ENCODE data around the gene GARIN5B. TPM values are rescaled to one million over a fixed set of nuclear protein-coding genes. Genes with fewer than 3 reads are reported as not detected.

The GARIN5B gene
- total and polyA plus RNA-seq, 2 of the 4 experiments (the other 2 are of a cell fraction), result not detected

DNA sequence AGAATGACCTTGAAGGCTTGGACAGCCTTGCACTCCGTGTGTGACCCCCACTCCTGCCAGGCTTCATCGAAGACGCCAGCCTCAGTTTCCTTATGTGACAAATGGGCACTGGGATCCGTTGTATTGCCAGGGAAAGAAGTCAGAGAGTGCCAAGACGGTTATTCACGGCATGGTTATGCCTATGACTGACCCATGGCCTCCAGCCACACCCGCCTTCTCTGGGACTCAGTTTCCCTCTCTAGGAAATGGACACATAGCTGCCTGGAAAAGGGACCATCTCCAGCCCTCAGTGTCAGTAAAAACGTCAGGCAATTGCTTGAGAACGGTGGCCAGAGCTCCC is 45.4 kb upstream of the GARIN5B start:
- CTCF ChIA-PET, result no interaction called here
- dilution Hi-C loops (cut with HindIII; ENCODE audit: low sequenced_read_pairs, unreplicated experiment), result no loop called here
- intact Hi-C loops (cut with micrococcal nuclease), result loop anchor here (5.0 kb wide), 1 partner anchor 94 kb away; no protein-coding TSS in a partner anchor
- Histone ChIP-seq H3K27me3 (ENCODE audit: control insufficient read depth, insufficient read depth, low read length) (no peaks in the 10 kb centered on the region), H4K91ac (ENCODE audit: insufficient read depth, low read depth, low read length) (peak overlapping the region; percentile 100), H4K8ac (ENCODE audit: low read depth in 2 of 2, low read length in 2 of 2) (peak overlapping the region; percentile 100), H2BK15ac (ENCODE audit: low read depth, low read length) (peak overlapping the region; percentile 100), H4K5ac (ENCODE audit: low read depth, low read length) (peak overlapping the region; percentile 99), H3K27ac (ENCODE audit: insufficient read depth, low read length) (peak overlapping the region; percentile 94), H3K36me3 (ENCODE audit: control insufficient read depth, insufficient read depth, low read length) (peaks cover 17% of the 10 kb centered on the region), H3K18ac (ENCODE audit: low read depth, low read length) (peak overlapping the region; percentile 96), H3K4me1 (ENCODE audit: control insufficient read depth, insufficient read depth, low read length) (peaks cover 17% of the 10 kb centered on the region), H3K4me3 (ENCODE audit: insufficient read depth, low read depth, low read length) (peak overlapping the region; percentile 41), H4K20me1 (ENCODE audit: insufficient read depth, low read length) (peaks cover 32% of the 10 kb centered on the region), H2BK5ac (ENCODE audit: low read depth, low read length, poor library complexity, severe bottlenecking) (peak overlapping the region; percentile 94), H3K9me3 (ENCODE audit: control insufficient read depth, insufficient read depth, low read length) (no peaks in the 10 kb centered on the region), H2BK20ac (ENCODE audit: low read depth, low read length) (peak overlapping the region; percentile 83), H3K56ac (ENCODE audit: extremely low read depth, insufficient read depth, low read length) (peak overlapping the region; percentile 95), H3K9ac (ENCODE audit: low read depth, low read length) (peak overlapping the region; percentile 63), H3K23ac (ENCODE audit: low read depth, low read length) (peak overlapping the region; percentile 96), H2BK120ac (ENCODE audit: low read depth, low read length) (peak overlapping the region; percentile 98), H2AK9ac (replicated peaks; ENCODE audit: low read depth, low read length, poor library complexity) (peak overlapping the region; percentile 100), H3K14ac (replicated peaks; ENCODE audit: low read depth, low read length) (peak overlapping the region; percentile 99), H3K9me1 (ENCODE audit: insufficient read depth, low read length) (peaks cover 19% of the 10 kb centered on the region), H2AFZ (replicated peaks; ENCODE audit: low read length, poor library complexity) (peak overlapping the region; percentile 96), H2AK5ac (ENCODE audit: low read depth, low read length) (peak overlapping the region; percentile 99), H3K4ac (ENCODE audit: low read depth, low read length) (peak overlapping the region; percentile 100), H3K79me1 (ENCODE audit: low read depth in 1 of 2, low read length in 2 of 2) (peaks cover 0 to 27% of the 10 kb centered on the region in 2 experiments; a peak in 2 of 4 replicates), H3K4me2 (ENCODE audit: low read depth, low read length) (peak overlapping the region; percentile 87)
- no peak for ATAC-seq (ENCODE audit: low read depth)
- in situ Hi-C loops (cut with MboI; ENCODE audit: low sequenced_read_pairs), result no loop called here
- TF ChIP-seq RFX5 (IDR thresholded peaks at IDR 0.05; ENCODE audit: low read depth, low read length), result no peak
- no peak for TF ChIP-seq FOS (IDR thresholded peaks at IDR 0.05; ENCODE audit: low read depth, low read length)
- TF ChIP-seq RAD21 (IDR thresholded peaks at IDR 0.05; ENCODE audit: low read length), result no peak
- TF ChIP-seq RCOR1 (IDR thresholded peaks at IDR 0.05; ENCODE audit: insufficient replicate concordance, low read length), result no peak
- no peak for TF ChIP-seq MXI1 (IDR thresholded peaks at IDR 0.05; ENCODE audit: borderline replicate concordance, low read depth, low read length)
- no peak for TF ChIP-seq USF2 (IDR thresholded peaks at IDR 0.05; ENCODE audit: low read depth, low read length)
- TF ChIP-seq CHD1 (IDR thresholded peaks at IDR 0.05; ENCODE audit: low read depth, low read length), result no peak
- TF ChIP-seq, protein P1, sequence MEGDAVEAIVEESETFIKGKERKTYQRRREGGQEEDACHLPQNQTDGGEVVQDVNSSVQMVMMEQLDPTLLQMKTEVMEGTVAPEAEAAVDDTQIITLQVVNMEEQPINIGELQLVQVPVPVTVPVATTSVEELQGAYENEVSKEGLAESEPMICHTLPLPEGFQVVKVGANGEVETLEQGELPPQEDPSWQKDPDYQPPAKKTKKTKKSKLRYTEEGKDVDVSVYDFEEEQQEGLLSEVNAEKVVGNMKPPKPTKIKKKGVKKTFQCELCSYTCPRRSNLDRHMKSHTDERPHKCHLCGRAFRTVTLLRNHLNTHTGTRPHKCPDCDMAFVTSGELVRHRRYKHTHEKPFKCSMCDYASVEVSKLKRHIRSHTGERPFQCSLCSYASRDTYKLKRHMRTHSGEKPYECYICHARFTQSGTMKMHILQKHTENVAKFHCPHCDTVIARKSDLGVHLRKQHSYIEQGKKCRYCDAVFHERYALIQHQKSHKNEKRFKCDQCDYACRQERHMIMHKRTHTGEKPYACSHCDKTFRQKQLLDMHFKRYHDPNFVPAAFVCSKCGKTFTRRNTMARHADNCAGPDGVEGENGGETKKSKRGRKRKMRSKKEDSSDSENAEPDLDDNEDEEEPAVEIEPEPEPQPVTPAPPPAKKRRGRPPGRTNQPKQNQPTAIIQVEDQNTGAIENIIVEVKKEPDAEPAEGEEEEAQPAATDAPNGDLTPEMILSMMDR (conservative IDR thresholded peaks at IDR 0.05; ENCODE audit: low read depth, low read length), result no peak
- TF ChIP-seq BHLHE40 (IDR thresholded peaks at IDR 0.05; ENCODE audit: low read depth, low read length), result no peak
- TF ChIP-seq MAFK (IDR thresholded peaks at IDR 0.05; ENCODE audit: low read depth, low read length), result no peak
- TF ChIP-seq, protein P2, sequence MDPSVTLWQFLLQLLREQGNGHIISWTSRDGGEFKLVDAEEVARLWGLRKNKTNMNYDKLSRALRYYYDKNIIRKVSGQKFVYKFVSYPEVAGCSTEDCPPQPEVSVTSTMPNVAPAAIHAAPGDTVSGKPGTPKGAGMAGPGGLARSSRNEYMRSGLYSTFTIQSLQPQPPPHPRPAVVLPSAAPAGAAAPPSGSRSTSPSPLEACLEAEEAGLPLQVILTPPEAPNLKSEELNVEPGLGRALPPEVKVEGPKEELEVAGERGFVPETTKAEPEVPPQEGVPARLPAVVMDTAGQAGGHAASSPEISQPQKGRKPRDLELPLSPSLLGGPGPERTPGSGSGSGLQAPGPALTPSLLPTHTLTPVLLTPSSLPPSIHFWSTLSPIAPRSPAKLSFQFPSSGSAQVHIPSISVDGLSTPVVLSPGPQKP (IDR thresholded peaks at IDR 0.05; ENCODE audit: borderline replicate concordance, low read depth, low read length), result no peak
- no peak for TF ChIP-seq MAZ (IDR thresholded peaks at IDR 0.05; ENCODE audit: borderline replicate concordance, low read depth, low read length)
- no peak for TF ChIP-seq CEBPB (IDR thresholded peaks at IDR 0.05; ENCODE audit: low read depth, low read length)
- TF ChIP-seq NFE2L2 (IDR thresholded peaks at IDR 0.05; ENCODE audit: low read depth, low read length), result no peak
- no peak for TF ChIP-seq SMC3 (IDR thresholded peaks at IDR 0.05; ENCODE audit: low read depth, low read length)
- TF ChIP-seq POLR2A (IDR thresholded peaks at IDR 0.05; ENCODE audit: low read depth, low read length), result no peak
- POLR2A ChIA-PET (ENCODE audit: unreplicated experiment), result no interaction called here
- BruUV-seq (replicated peaks), result no TSS peak
- WGBS, 2 experiments (ENCODE audit: extremely low coverage in 2 of 2, insufficient read length in 1 of 2), result 74% methylated on average over 5 of the region's 9 CpGs; no CpG with 5 or more reads in 1 of the 2 experiments
- no peak for DNase-seq
